ENCODE measurements around the gene LY6G5C.

DNA sequence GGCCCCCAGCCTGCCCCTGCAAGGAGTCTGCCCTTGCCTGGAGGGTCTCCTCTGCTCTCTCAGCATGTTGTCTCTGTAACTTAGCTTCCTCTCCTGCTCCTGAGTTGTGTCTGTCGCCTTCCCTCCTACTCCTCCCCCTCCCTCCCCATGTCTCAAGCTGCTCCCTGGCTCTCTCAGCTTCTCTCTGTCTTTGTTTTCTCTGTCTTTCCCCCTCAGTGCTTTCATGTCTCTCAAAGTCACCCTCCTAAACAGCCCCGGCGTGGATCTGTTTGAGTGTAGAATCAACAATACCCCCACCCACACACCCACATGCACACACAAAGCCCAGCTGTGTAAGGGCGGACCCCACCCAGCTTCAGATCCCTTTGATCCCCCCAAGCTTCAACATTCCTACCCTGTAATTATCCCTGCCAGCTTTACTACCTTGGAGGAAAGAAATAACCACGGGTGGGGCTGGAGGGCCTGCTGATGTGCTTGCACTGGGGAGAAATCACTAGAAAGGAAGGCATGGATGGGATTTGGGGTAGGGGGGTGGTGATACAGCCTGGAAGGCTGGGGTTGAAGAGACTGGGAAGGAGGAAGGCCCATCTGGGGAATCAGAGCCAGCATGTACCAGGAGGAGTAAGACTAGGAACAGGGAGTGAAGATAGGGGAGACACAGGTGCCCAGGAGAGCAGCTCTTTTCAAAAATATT, 33.3 kb upstream of the LY6G5C start:
- TF ChIP-seq, protein P1, sequence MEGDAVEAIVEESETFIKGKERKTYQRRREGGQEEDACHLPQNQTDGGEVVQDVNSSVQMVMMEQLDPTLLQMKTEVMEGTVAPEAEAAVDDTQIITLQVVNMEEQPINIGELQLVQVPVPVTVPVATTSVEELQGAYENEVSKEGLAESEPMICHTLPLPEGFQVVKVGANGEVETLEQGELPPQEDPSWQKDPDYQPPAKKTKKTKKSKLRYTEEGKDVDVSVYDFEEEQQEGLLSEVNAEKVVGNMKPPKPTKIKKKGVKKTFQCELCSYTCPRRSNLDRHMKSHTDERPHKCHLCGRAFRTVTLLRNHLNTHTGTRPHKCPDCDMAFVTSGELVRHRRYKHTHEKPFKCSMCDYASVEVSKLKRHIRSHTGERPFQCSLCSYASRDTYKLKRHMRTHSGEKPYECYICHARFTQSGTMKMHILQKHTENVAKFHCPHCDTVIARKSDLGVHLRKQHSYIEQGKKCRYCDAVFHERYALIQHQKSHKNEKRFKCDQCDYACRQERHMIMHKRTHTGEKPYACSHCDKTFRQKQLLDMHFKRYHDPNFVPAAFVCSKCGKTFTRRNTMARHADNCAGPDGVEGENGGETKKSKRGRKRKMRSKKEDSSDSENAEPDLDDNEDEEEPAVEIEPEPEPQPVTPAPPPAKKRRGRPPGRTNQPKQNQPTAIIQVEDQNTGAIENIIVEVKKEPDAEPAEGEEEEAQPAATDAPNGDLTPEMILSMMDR (IDR thresholded peaks at IDR 0.05) = no peak
- no peak for TF ChIP-seq EZH2 (IDR thresholded peaks at IDR 0.05; ENCODE audit: borderline replicate concordance, insufficient read depth, low read depth, low read length, poor library complexity, severe bottlenecking)

Data from B cell (primary cell).